HepG2 (cell line): ENCODE measurements around the gene ANKDD1A. TPM values are rescaled to one million over a fixed set of nuclear protein-coding genes. Genes with fewer than 3 reads are reported as not detected.

Experiments used
- CEBPG ChIP-seq: IDR thresholded peaks from 2 replicates; pipeline ENCODE4 v1.6.1; 2016
- ELF3 ChIP-seq: IDR thresholded peaks from 2 replicates; pipeline ENCODE4 v1.6.1; 2016; ENCODE audit warnings: missing genetic modification reagents, missing compliant biosample characterization
- ERF ChIP-seq: IDR thresholded peaks from 2 replicates; pipeline ENCODE4 v1.6.1; 2018; ENCODE audit warnings: missing biosample characterization, missing genetic modification reagents
- FOSL1 ChIP-seq: sonication (generic); formaldehyde crosslinking; IDR thresholded peaks from 2 replicates; pipeline ENCODE4 v1.9.0; 2021; ENCODE audit warnings: missing genetic modification reagents, borderline replicate concordance
- FOSL2 ChIP-seq: sonication (generic); formaldehyde crosslinking; IDR thresholded peaks from 2 replicates; pipeline ENCODE4 v1.4.0; 2020; ENCODE audit warnings: missing genetic modification reagents
- HDAC6 ChIP-seq: fragments of 200-600 bp; sonication (generic); IDR thresholded peaks from 2 replicates; pipeline ENCODE4 v1.7.0; 2017; ENCODE audit warnings: mild to moderate bottlenecking, antibody characterized with exemption, low read length, low read depth
- IKZF4 ChIP-seq: sonication (generic); formaldehyde crosslinking; IDR thresholded peaks from 2 replicates; pipeline ENCODE4 v1.5.1; 2020; ENCODE audit warnings: borderline replicate concordance, mild to moderate bottlenecking, low read depth, missing genetic modification reagents; ENCODE audit errors: not compliant biosample characterization
- MBD4 ChIP-seq: IDR thresholded peaks from 2 replicates; pipeline ENCODE4 v1.6.1; 2012; ENCODE audit warnings: low read length, inconsistent platforms, borderline replicate concordance
- MZF1 ChIP-seq: sonication (generic); formaldehyde crosslinking; IDR thresholded peaks from 2 replicates; pipeline ENCODE4 v1.8.1; 2023; ENCODE audit warnings: mild to moderate bottlenecking, missing genetic modification reagents, borderline replicate concordance
- NCOA2 ChIP-seq: sonication (generic); formaldehyde crosslinking; IDR thresholded peaks from 2 replicates; pipeline ENCODE4 v1.8.0; 2022; ENCODE audit warnings: inconsistent platforms
- NFKB2 ChIP-seq: sonication (generic); formaldehyde crosslinking; IDR thresholded peaks from 2 replicates; pipeline ENCODE4 v1.4.0; 2020; ENCODE audit warnings: missing genetic modification reagents, borderline replicate concordance
- RBM22 ChIP-seq: fragments of 200-400 bp; formaldehyde crosslinking; optimal IDR thresholded peaks from 2 replicates; pipeline ENCODE3; 2017; ENCODE audit warnings: mild to moderate bottlenecking, low read length, moderate library complexity
- RNF2 ChIP-seq: fragments of 450-650 bp; conservative IDR thresholded peaks from 2 replicates; pipeline ENCODE4 v1.6.1; 2016; ENCODE audit warnings: low read depth
- SP140L ChIP-seq: sonication (generic); formaldehyde crosslinking; IDR thresholded peaks from 2 replicates; pipeline ENCODE4 v1.4.0; 2020; ENCODE audit warnings: missing genetic modification reagents, borderline replicate concordance
- SRY ChIP-seq: sonication (generic); formaldehyde crosslinking; IDR thresholded peaks from 2 replicates; pipeline ENCODE4 v1.8.0; 2022; ENCODE audit warnings: mild to moderate bottlenecking, missing genetic modification reagents
- TBL1XR1 ChIP-seq: fragments of 150-350 bp; IDR thresholded peaks from 2 replicates; pipeline ENCODE4 v1.6.1; 2014; ENCODE audit warnings: borderline replicate concordance, low read length; ENCODE audit not compliant: partially characterized antibody
- U2AF1 ChIP-seq: fragments of 200-400 bp; formaldehyde crosslinking; optimal IDR thresholded peaks from 2 replicates; pipeline ENCODE3; 2017; ENCODE audit warnings: mild to moderate bottlenecking, low read depth, low read length
- ZNF101 ChIP-seq: sonication (generic); formaldehyde crosslinking; IDR thresholded peaks from 2 replicates; pipeline ENCODE4 v1.4.0; 2020; ENCODE audit warnings: mild to moderate bottlenecking, low read depth, missing genetic modification reagents, borderline replicate concordance
- ZNF143 ChIP-seq: sonication (generic); formaldehyde crosslinking; IDR thresholded peaks from 2 replicates; pipeline ENCODE4 v1.4.0; 2020; ENCODE audit warnings: missing genetic modification reagents
- ZNF891 ChIP-seq: sonication (generic); formaldehyde crosslinking; IDR thresholded peaks from 2 replicates; pipeline ENCODE4 v1.5.0; 2020; ENCODE audit warnings: mild to moderate bottlenecking, missing genetic modification reagents
- polyA plus RNA-seq, 8 experiments: library from polyadenylated mRNA; depleted of rRNA in 3 of 8; stranded (reverse) in 7 of 8; unstranded in 1 of 8; fragments of >200 nt; fragmentation: Illumina TruSeq in 4 of 8; extraction: Trizol in 4 of 8; gene quantifications; 2 replicates each; pipeline versions ENCODE4 v1.2.1 to v1.2.3, GENCODE V29; 2011 to 2016; ENCODE audit warnings: low read depth in 4 of 8, missing spikeins in 1 of 8, mixed read lengths in 1 of 8; ENCODE audit not compliant: insufficient read depth in 1 of 8
- total RNA-seq, 5 experiments: library from RNA; depleted of rRNA; stranded (reverse); fragments of >200 nt; fragmentation: Illumina TruSeq; extraction: Trizol; gene quantifications; 2 replicates each; pipeline ENCODE4 v1.2.3, GENCODE V29; 2016; ENCODE audit warnings: low read depth in 1 of 5
- TF ChIP-seq, protein P1 (sequence below): IDR thresholded peaks from 2 replicates; pipeline ENCODE4 v1.6.1; 2016; ENCODE audit warnings: low read depth
- TF ChIP-seq, protein P2 (sequence below): sonication (generic); formaldehyde crosslinking; conservative IDR thresholded peaks from 2 replicates; pipeline ENCODE4 v1.8.0; 2022; ENCODE audit warnings: mild to moderate bottlenecking, moderate library complexity, missing genetic modification reagents
- TF ChIP-seq, protein P3 (sequence below): sonication (generic); formaldehyde crosslinking; IDR thresholded peaks from 2 replicates; pipeline ENCODE4 v1.4.0; 2020; ENCODE audit warnings: mild to moderate bottlenecking, missing genetic modification reagents
- TF ChIP-seq, protein P4 (sequence below): sonication (generic); formaldehyde crosslinking; IDR thresholded peaks from 2 replicates; pipeline ENCODE4 v1.5.0; 2020; ENCODE audit warnings: mild to moderate bottlenecking, missing genetic modification reagents, borderline replicate concordance
- TF ChIP-seq, protein P5 (sequence below): sonication (generic); formaldehyde crosslinking; IDR thresholded peaks from 2 replicates; pipeline ENCODE4 v1.8.1; 2023; ENCODE audit warnings: mild to moderate bottlenecking, inconsistent platforms, moderate library complexity, missing genetic modification reagents, borderline replicate concordance

Gene ANKDD1A
- total and polyA plus RNA-seq, 2 of the 13 experiments (the other 11 are each of a cell fraction or from before 2014, with no cell fraction given), result 0.11 to 0.48 TPM

DNA sequence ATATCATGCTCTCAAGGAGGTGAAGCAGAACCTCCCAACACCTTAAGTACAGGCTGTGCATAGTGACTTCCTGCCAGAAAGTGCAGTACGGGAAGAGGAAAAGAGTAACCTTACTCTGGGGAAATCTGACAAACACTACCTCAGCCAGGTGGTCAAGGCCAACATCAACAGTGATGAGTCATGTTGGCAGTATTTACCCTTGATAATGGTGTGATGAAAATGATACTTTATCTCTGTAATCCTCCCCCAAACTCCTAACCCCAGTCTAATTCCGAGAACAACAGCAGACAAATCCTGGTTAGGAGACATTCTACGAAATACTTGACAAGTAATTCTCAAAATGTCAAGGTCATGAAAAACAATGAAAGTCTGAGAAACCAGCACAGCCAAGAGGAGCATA lies 26.5 kb downstream of the ANKDD1A start (continued):
- TF ChIP-seq, protein P1, sequence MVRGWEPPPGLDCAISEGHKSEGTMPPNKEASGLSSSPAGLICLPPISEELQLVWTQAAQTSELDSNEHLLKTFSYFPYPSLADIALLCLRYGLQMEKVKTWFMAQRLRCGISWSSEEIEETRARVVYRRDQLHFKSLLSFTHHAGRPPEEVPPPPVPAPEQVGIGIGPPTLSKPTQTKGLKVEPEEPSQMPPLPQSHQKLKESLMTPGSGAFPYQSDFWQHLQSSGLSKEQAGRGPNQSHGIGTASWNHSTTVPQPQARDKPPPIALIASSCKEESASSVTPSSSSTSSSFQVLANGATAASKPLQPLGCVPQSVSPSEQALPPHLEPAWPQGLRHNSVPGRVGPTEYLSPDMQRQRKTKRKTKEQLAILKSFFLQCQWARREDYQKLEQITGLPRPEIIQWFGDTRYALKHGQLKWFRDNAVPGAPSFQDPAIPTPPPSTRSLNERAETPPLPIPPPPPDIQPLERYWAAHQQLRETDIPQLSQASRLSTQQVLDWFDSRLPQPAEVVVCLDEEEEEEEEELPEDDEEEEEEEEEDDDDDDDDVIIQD, result no peak
- TF ChIP-seq, protein P2, sequence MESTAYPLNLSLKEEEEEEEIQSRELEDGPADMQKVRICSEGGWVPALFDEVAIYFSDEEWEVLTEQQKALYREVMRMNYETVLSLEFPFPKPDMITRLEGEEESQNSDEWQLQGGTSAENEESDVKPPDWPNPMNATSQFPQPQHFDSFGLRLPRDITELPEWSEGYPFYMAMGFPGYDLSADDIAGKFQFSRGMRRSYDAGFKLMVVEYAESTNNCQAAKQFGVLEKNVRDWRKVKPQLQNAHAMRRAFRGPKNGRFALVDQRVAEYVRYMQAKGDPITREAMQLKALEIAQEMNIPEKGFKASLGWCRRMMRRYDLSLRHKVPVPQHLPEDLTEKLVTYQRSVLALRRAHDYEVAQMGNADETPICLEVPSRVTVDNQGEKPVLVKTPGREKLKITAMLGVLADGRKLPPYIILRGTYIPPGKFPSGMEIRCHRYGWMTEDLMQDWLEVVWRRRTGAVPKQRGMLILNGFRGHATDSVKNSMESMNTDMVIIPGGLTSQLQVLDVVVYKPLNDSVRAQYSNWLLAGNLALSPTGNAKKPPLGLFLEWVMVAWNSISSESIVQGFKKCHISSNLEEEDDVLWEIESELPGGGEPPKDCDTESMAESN, result no peak
- TF ChIP-seq FOSL2 (CRISPR knock-in tag) (peak; percentile 98), ZNF101 (CRISPR knock-in tag) (no peak), IKZF4 (CRISPR knock-in tag) (no peak), ZNF143 (CRISPR knock-in tag) (no peak), FOSL1 (peak; percentile 94), ZNF891 (no peak), SP140L (no peak), CEBPG (no peak), U2AF1 (no peak), NCOA2 (CRISPR knock-in tag) (peak; percentile 69; the same call in 1 of the 2 replicates), ELF3 (CRISPR knock-in tag) (peak; percentile 34; the same call in 1 of the 2 replicates), SRY (no peak), TBL1XR1 (peak; percentile 54), ERF (CRISPR knock-in tag) (no peak), RBM22 (no peak), HDAC6 (no peak), NFKB2 (no peak), MZF1 (CRISPR knock-in tag) (no peak), MBD4 (no peak), RNF2 (no peak)
- TF ChIP-seq, protein P3, sequence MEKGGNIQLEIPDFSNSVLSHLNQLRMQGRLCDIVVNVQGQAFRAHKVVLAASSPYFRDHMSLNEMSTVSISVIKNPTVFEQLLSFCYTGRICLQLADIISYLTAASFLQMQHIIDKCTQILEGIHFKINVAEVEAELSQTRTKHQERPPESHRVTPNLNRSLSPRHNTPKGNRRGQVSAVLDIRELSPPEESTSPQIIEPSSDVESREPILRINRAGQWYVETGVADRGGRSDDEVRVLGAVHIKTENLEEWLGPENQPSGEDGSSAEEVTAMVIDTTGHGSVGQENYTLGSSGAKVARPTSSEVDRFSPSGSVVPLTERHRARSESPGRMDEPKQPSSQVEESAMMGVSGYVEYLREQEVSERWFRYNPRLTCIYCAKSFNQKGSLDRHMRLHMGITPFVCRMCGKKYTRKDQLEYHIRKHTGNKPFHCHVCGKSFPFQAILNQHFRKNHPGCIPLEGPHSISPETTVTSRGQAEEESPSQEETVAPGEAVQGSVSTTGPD, result no peak
- TF ChIP-seq, protein P4, sequence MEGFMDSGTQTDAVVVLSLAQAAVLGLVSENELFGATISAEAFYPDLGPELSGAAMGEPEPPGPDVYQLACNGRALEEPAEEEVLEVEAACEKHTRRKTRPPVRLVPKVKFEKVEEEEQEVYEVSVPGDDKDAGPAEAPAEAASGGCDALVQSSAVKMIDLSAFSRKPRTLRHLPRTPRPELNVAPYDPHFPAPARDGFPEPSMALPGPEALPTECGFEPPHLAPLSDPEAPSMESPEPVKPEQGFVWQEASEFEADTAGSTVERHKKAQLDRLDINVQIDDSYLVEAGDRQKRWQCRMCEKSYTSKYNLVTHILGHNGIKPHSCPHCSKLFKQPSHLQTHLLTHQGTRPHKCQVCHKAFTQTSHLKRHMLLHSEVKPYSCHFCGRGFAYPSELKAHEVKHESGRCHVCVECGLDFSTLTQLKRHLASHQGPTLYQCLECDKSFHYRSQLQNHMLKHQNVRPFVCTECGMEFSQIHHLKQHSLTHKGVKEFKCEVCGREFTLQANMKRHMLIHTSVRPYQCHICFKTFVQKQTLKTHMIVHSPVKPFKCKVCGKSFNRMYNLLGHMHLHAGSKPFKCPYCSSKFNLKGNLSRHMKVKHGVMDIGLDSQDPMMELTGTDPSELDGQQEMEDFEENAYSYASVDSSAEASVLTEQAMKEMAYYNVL (CRISPR knock-in tag), result no peak
- TF ChIP-seq, protein P5, sequence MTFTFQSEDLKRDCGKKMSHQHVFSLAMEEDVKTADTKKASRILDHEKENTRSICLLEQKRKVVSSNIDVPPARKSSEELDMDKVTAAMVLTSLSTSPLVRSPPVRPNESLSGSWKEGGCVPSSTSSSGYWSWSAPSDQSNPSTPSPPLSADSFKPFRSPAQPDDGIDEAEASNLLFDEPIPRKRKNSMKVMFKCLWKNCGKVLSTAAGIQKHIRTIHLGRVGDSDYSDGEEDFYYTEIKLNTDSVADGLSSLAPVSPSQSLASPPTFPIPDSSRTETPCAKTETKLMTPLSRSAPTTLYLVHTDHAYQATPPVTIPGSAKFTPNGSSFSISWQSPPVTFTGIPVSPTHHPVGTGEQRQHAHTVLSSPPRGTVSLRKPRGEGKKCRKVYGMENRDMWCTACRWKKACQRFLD (CRISPR knock-in tag), result no peak
